Tibial artery (tissue), 4 donors: ENCODE measurements around the gene UBE2F.

Source experiments
- DNase-seq, 2 donors: peaks; one replicate each; pipeline ENCODE4 v3.0.0-alpha.2; 2019
- H3K27ac ChIP-seq, 2 donors: fragments of 200-600 bp; sonication (generic) in 1 of 2; 1 replicate in 1 of 2; 2 replicates in 1 of 2; pipeline ENCODE4 v1.5.1; 2018 to 2019; ENCODE audit warnings: mild to moderate bottlenecking in 1 of 2
- H3K27me3 ChIP-seq, 2 donors: fragments of 200-600 bp; sonication (generic) in 1 of 2; one replicate each; pipeline versions ENCODE4 v1.5.1 to v1.6.0; 2016 to 2019
- H3K36me3 ChIP-seq, 3 donors: fragments of 200-600 bp; sonication (generic) in 2 of 3; one replicate each; pipeline ENCODE4 v1.5.1; 2016 to 2019; ENCODE audit warnings: mild to moderate bottlenecking in 2 of 3
- H3K4me1 ChIP-seq, 4 donors: fragments of 200-600 bp; sonication (generic) in 2 of 4; 1 replicate in 3 of 4; 2 replicates in 1 of 4; pipeline ENCODE4 v1.5.1; 2016 to 2019
- H3K4me3 ChIP-seq, 2 donors: fragments of 200-600 bp; sonication (generic) in 1 of 2; 1 replicate in 1 of 2; 2 replicates in 1 of 2; pipeline ENCODE4 v1.5.1; 2018 to 2019; ENCODE audit warnings: mild to moderate bottlenecking in 2 of 2
- H3K9me3 ChIP-seq, 3 donors: fragments of 200-600 bp; sonication (generic) in 1 of 3; one replicate each; pipeline ENCODE4 v1.5.1; 2016 to 2019
- CTCF ChIP-seq, 2 experiments: fragments of 200-600 bp in 1 of 2; fragments of 450-650 bp in 1 of 2; IDR thresholded peaks; one replicate each; pipeline ENCODE4 v1.5.1; 2017 to 2019; ENCODE audit warnings: antibody characterized with exemption in 2 of 2, mild to moderate bottlenecking in 1 of 2, moderate library complexity in 1 of 2
- intact Hi-C: fragments of 100-400 bp; cut with DNase I; formaldehyde crosslinking; loops from one replicate; pipeline ENCODE4 v1.15.0; 2023; ENCODE audit warnings: low total_unique reads

Gene UBE2F

GRCh38 chr2:237922641-237923361 is 44.0 kb upstream of the UBE2F start:
- no peak for TF ChIP-seq CTCF (IDR thresholded peaks at IDR 0.05)
- H3K9me3 ChIP-seq, result no peaks in the 10 kb centered on the region
- peak overlapping the region; percentile 82 to 83 for H3K27ac ChIP-seq
- peak in 1 of 2 donors; percentile 72 for DNase-seq
- peaks cover 0 to 4% (median 0%) of the 10 kb centered on the region in 3 donors for H3K36me3 ChIP-seq
- H3K27me3 ChIP-seq, result no peaks in the 10 kb centered on the region
- intact Hi-C loops, result no loop called here
- peaks cover 0 to 46% (median 23%) of the 10 kb centered on the region in 4 donors for H3K4me1 ChIP-seq
- peak overlapping the region; percentile 43 to 44 for H3K4me3 ChIP-seq

GRCh38 chr2:237923481-237924163 is 43.2 kb upstream of the UBE2F start:
- peak; percentile 99 for TF ChIP-seq CTCF (IDR thresholded peaks at IDR 0.05)
- DNase-seq, result peak; percentile 76 to 89
- Histone ChIP-seq H3K27ac (peak overlapping the region; percentile 82 to 83), H3K4me3 (peak overlapping the region; percentile 43 to 44), H3K4me1 (peaks cover 0 to 40% (median 23%) of the 10 kb centered on the region in 4 donors), H3K36me3 (peaks cover 0 to 4% (median 0%) of the 10 kb centered on the region in 3 donors), H3K9me3 (no peaks in the 10 kb centered on the region), H3K27me3 (no peaks in the 10 kb centered on the region)
- intact Hi-C loops, result loop anchor here (2.0 kb wide), 1 partner anchor 63 kb away; no protein-coding TSS in a partner anchor

GRCh38 chr2:237924164-237924534 is 42.7 kb upstream of the UBE2F start:
- Histone ChIP-seq H3K36me3 (peaks cover 0 to 4% (median 0%) of the 10 kb centered on the region in 3 donors), H3K4me3 (no peak overlapping the region), H3K9me3 (no peaks in the 10 kb centered on the region), H3K4me1 (peaks cover 0 to 35% (median 20%) of the 10 kb centered on the region in 4 donors), H3K27me3 (no peaks in the 10 kb centered on the region), H3K27ac (peak overlapping the region; percentile 82 to 83)
- DNase-seq, result peak in 1 of 2 donors; percentile 66
- intact Hi-C loops, result loop anchor here (2.0 kb wide), 1 partner anchor 63 kb away; no protein-coding TSS in a partner anchor
- no peak for TF ChIP-seq CTCF (IDR thresholded peaks at IDR 0.05)

- Histone ChIP-seq H3K4me1 (peaks cover 0 to 35% (median 24%) of the 10 kb centered on the region in 4 donors), H3K27ac (no peak overlapping the region), H3K27me3 (no peaks in the 10 kb centered on the region), H3K9me3 (no peaks in the 10 kb centered on the region), H3K36me3 (no peaks in the 10 kb centered on the region), H3K4me3 (no peak overlapping the region)
- no peak for DNase-seq
- TF ChIP-seq CTCF (IDR thresholded peaks at IDR 0.05), result no peak
- intact Hi-C loops, result no loop called here
These were observed 39.7 kb upstream of the UBE2F start for GRCh38 chr2:237927135-237927534.

- H3K9me3 ChIP-seq, result no peaks in the 10 kb centered on the region
- no peak for DNase-seq
- intact Hi-C loops, result no loop called here
- no peak overlapping the region for H3K27ac ChIP-seq
- H3K4me1 ChIP-seq, result peaks cover 0 to 35% (median 21%) of the 10 kb centered on the region in 4 donors
- no peak overlapping the region for H3K4me3 ChIP-seq
- H3K36me3 ChIP-seq, result no peaks in the 10 kb centered on the region
- no peak for TF ChIP-seq CTCF (IDR thresholded peaks at IDR 0.05)
- no peaks in the 10 kb centered on the region for H3K27me3 ChIP-seq
These were observed 38.8 kb upstream of the UBE2F start for GRCh38 chr2:237927986-237928385.
